Choroid plexus epithelial cell (primary cell): Measurements from ENCODE around the gene CAPN14.

ENCODE experiments used
- DNase-seq: peaks from one replicate; pipeline ENCODE4 v3.0.0-alpha.2; 2010; ENCODE audit warnings: low read depth
- H3K4me3 ChIP-seq: 2 replicates; pipeline ENCODE4 v1.5.1; 2011; ENCODE audit warnings: low read depth, mild to moderate bottlenecking, control low read depth, low read length, moderate library complexity
- CTCF ChIP-seq: conservative IDR thresholded peaks from 2 replicates; pipeline ENCODE4 v1.5.1; 2011; ENCODE audit warnings: low read depth, mild to moderate bottlenecking, control low read depth, inconsistent platforms, low read length, moderate library complexity

Gene CAPN14

DNA sequence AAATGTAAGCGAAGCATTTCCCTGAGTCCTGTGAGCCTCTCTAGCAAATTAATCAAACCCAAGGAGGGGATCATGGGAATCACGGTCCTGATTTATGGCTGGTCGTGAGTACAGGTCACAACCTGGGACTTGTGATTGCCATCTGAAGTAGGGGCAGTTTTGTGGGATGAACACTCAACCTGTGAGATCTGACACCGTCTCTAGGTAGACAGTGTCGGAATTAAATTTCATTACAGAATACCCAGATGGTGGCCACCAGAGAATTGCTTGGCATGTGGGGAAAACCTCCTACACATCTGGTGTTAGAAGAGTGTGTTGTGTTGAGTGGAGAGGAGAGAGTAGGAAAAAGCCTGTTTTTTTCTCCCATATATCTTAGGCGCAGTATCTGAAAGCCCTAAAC is 12.5 kb downstream of the CAPN14 start:
- no peak for TF ChIP-seq CTCF
- no peak for DNase-seq
- no peak overlapping the region for H3K4me3 ChIP-seq

DNA sequence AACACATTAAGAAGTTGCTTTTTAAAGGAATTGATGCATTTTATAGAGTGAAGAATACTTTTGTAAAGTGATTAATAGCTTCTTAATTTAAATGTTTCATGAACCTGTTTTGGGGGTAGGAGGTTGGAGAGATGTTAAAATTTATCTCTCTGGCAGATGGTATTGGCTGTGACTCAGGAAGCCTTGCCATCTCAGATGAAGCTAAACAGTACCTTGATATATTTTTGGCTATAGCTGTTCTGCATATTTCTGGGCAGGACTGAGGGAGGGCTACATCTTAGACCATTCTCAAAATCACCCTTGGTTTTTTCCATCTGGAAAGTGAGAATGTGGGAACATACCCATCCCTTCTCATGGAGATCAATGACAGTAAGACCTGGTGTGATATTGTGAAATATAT is 13.4 kb downstream of the CAPN14 start:
- DNase-seq, result no peak
- no peak overlapping the region for H3K4me3 ChIP-seq
- TF ChIP-seq CTCF, result no peak

DNA sequence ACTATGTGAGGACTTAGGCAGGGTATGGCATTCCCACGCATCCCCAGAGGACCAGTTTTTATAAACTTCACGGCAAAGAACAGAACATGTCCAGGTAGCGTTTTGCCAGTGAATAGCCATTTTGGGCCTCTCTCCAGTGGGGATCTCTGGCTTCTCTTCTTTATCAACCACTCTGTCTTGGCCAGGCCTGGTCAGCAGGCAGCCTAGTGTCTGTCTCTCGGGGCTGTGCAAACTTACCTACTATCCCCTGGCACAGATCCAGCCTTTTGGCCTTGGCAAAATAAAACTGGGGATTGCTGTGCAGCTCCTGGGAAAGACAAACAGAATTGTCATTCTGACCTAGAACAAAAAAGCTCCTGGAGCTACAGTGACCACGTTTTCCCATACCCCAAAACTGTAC is 14.5 kb downstream of the CAPN14 start:
- TF ChIP-seq CTCF, result no peak
- H3K4me3 ChIP-seq, result no peak overlapping the region
- DNase-seq, result no peak

DNA sequence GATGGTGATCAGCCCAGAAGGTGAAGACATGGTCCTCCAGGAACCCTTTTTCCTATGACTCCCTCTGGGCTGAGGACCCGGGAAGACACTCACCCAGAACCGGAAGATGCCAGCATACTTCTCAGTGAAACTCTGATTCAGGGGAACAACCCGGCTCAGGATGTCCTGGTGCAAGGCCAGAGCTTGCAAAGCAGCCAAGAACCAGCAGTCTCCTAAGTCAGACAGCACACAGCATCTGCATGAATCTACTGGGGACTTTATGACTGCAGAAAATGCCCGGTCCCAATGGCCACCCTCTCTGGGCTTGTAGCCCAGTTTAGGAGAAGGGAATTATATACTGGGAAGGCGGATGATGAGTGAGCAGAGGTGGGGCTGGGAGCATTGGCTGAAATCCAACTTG is 15.3 kb downstream of the CAPN14 start:
- TF ChIP-seq CTCF, result no peak
- no peak overlapping the region for H3K4me3 ChIP-seq
- DNase-seq, result no peak

DNA sequence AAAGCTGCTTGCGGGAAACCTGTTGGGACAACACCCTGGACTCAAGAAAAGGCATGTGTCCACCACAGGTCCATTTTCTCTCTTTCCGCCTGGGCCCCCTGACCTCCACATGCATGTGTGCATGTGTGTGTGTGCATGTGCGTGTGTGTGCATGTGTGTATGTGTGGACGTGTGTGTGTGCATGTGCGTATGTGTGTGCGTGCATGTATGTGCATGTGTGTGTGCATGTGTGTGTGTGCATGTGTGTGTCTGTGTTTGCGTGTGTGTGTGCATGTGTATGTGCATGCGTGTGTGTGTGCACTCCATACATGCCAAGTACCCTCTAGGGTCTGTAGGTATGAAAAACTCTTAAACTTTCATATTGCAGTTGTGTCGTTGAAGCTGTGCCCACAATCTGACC is 16.3 kb downstream of the CAPN14 start:
- no peak overlapping the region for H3K4me3 ChIP-seq
- no peak for DNase-seq
- TF ChIP-seq CTCF, result no peak

DNA sequence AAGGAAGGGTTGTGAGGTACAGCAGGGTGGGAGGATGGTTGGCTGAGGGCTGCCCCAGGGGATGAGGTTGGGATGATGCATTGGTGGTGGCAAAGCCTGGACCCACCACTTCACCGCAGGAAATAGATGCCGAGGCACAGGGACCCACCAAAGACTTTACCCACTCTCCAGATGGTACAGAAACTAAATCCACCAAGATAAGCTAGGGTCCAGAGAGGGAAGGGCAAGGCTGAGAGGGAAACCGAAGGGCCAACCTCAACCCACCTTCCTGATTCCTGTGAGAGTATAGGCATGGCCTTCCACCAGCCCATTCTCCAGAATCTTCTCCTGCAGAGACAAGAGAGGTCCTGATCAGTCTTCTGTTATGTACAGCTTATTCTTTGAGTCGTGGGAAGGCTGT is 18.1 kb downstream of the CAPN14 start:
- no peak for TF ChIP-seq CTCF
- DNase-seq, result no peak

GRCh38 chr2:31197669-31198068 is 19.6 kb downstream of the CAPN14 start:
- DNase-seq, result no peak
- no peak for TF ChIP-seq CTCF
- H3K4me3 ChIP-seq, result no peak overlapping the region

More for the DNA sequence above, 18.1 kb downstream of the CAPN14 start:
- no peak overlapping the region for H3K4me3 ChIP-seq
